ENCODE measurements around the gene ME1.

GRCh38 chr6:83168556-83168955 is 262.3 kb downstream of the ME1 start:
- TF ChIP-seq MEIS1 (CRISPR knock-in tag; IDR thresholded peaks at IDR 0.05; ENCODE audit: borderline replicate concordance), result no peak
- no peak for TF ChIP-seq ATF2 (tag by site-specific recombination; IDR thresholded peaks at IDR 0.05; ENCODE audit: low read depth)
- no peak for TF ChIP-seq ZBTB7A (tag by site-specific recombination; IDR thresholded peaks at IDR 0.05; ENCODE audit: low read depth)
